SH-SY5Y (cell line): ENCODE data around the gene MCCD1.

ENCODE experiments used
- GATA2 ChIP-seq: IDR thresholded peaks from 2 replicates; pipeline ENCODE4 v1.6.1; 2011; ENCODE audit warnings: mild to moderate bottlenecking, low read depth, low read length
- GATA3 ChIP-seq: IDR thresholded peaks from 2 replicates; pipeline ENCODE4 v1.6.1; 2011; ENCODE audit warnings: low read depth, mild to moderate bottlenecking, low read length, moderate library complexity

DNA sequence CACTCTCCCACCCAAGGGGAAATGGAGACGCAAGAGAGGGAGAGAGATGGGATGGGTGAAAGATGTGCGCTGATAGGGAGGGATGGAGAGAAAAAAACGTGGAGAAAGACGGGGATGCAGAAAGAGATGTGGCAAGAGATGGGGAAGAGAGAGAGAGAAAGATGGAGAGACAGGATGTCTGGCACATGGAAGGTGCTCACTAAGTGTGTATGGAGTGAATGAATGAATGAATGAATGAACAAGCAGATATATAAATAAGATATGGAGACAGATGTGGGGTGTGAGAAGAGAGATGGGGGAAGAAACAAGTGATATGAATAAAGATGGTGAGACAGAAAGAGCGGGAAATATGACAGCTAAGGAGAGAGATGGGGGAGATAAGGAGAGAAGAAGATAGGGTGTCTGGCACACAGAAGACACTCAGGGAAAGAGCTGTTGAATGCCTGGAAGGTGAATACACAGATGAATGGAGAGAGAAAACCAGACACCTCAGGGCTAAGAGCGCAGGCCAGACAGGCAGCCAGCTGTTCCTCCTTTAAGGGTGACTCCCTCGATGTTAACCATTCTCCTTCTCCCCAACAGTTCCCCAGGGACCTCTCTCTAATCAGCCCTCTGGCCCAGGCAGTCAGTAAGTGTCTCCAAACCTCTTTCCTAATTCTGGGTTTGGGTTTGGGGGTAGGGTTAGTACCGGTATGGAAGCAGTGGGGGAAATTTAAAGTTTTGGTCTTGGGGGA lies 47.4 kb downstream of the MCCD1 start:
- TF ChIP-seq GATA2, result peak; percentile 52; the same call in 1 of the 2 replicates
- no peak; the same call in 1 of the 2 replicates for TF ChIP-seq GATA3
